HL-60/S4 treated with phorbol 12-myristate 13-acetate at 8.2 ng/mL for 4 days and 3 days (cell line): ENCODE data around the gene METTL22.
"Not testable (repeated sequence)": the region's sequence is repeated elsewhere in the genome, so short reads cannot be mapped to it uniquely, and the experiment has no call there.

Source experiments
- in situ Hi-C: fragments of 300-500 bp; cut with MboI; formaldehyde crosslinking; loops from 2 replicates; pipeline ENCODE4 v1.15.0; 2022; ENCODE audit warnings: low sequenced_read_pairs

METTL22 gene

GRCh38 chr16:8631373-8631772 lies 9.9 kb downstream of the METTL22 start:
- in situ Hi-C loops: no loop called here

GRCh38 chr16:8631818-8632465 lies 10.4 kb downstream of the METTL22 start:
- in situ Hi-C loops: no loop called here

- in situ Hi-C loops: no loop called here
Observed at GRCh38 chr16:8632675-8633182, 11.2 kb downstream of the METTL22 start.

DNA sequence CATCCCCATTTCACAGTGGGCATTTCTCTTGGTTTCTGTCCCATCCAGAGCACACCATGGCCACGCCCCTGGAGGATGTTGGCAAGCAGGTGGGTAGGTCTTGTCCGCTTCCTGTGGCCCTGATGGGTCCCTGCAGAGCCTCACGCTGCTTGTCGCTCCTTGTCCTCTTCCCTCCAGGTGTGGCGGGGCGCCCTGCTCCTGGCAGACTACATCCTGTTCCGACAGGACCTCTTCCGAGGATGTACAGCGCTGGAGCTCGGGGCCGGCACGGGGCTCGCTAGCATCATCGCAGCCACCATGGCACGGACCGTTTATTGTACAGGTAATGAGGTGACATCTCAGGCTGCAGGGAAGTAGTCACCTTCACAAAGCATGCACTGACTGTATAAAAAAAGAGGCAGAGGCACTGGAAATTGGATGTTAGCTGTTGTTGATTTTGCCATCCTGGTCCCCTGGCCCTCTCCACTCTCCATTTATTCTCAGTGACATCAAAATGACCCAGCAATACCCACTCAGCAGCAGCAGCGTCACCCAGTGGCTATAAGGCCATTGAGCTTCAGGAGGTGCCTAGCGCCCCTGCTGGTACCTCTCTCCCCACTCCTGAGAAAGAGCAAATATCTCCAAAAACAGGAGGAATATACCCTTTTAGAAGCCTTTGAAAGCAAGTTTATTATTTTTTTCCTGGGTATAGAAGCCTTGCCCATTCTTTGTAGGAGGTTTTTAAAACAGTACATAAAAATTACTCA lies 13.7 kb downstream of the METTL22 start:
- in situ Hi-C loops: no loop called here

DNA sequence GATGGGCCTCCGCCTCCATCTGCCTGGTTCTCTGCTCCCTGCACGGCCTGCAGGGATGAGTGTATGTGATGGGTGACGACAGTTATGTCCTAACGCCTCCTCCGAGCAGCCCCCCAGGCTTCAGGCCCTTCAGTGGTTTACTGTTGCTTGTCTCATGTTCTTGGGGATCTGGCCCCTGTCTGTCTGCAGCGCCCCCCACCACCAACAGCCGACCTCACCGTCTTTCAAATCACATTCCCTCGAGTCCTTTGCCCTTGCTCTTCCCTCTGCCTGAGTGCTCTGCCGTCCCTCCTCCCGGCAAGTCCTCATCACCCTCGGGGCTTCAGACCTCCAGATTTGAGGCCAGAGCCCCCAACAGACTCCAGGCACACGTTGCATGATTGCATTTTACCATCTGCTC lies 18.2 kb downstream of the METTL22 start:
- in situ Hi-C loops: no loop called here

- in situ Hi-C loops: no loop called here
Observed at GRCh38 chr16:8641671-8642070, 20.2 kb downstream of the METTL22 start.

DNA sequence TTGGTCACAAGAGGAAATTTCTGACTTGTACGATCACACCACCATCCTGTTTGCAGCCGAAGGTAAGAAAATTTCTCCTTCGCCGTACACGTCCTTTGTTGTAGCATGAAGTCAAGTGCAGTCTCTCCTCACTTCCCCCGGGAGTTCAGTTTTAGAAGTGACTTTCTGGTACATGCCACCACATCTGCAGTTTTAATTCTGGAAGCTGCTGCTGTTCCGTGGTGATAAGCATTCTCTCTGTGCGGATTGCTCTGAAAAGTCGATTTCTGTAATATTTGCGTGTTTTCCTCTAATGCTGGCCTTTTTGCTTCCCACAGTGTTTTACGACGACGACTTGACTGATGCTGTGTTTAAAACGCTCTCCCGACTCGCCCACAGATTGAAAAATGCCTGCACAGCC lies 20.6 kb downstream of the METTL22 start:
- in situ Hi-C loops: no loop called here

GRCh38 chr16:8644211-8645140 lies 23.0 kb downstream of the METTL22 start:
- in situ Hi-C loops: no loop called here

DNA sequence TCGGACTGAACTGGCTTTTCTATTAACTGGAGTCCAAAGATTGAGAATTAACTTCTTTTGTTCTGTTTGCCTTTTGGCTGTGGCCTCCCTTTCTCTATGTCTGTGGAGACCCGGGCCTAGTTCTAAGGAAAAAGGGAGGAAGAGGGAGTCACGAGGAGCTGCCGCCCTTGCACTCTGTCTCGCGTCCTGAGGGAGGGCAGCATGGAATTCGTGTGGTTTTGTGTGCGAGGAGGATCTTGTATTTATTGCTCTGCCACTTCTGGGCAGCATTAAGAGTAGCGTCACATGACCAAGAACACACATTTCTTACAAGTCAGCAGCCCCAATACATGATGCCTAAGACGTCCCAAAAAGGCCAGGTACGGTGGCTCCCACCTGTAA lies 23.6 kb downstream of the METTL22 start:
- in situ Hi-C loops: no loop called here

DNA sequence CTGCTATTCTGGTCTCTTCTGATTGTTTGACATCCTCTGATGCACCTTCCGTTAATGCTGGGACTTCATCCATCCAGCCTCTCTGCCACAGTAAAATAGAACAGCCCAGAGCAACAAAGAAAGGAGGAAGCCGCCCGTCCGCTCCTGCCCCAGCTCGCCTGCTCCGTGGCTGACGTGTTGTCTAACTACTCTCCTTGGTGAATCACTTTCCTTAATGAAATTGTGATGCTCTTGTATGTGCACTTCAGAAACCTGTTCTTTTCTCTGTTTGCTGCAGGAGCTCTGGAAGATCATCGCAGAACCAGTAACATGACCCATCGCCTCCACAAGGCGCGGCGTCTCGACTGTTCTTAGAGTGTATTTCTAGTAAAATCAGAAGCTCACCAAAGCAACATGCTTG lies 24.3 kb downstream of the METTL22 start:
- in situ Hi-C loops: no loop called here

- in situ Hi-C loops: no loop called here
Observed at GRCh38 chr16:8646326-8647053, 25.0 kb downstream of the METTL22 start.

- in situ Hi-C loops: no loop called here
Observed at GRCh38 chr16:8647721-8648318, 26.3 kb downstream of the METTL22 start.

GRCh38 chr16:8648877-8649276 lies 27.4 kb downstream of the METTL22 start:
- in situ Hi-C loops: no loop called here

DNA sequence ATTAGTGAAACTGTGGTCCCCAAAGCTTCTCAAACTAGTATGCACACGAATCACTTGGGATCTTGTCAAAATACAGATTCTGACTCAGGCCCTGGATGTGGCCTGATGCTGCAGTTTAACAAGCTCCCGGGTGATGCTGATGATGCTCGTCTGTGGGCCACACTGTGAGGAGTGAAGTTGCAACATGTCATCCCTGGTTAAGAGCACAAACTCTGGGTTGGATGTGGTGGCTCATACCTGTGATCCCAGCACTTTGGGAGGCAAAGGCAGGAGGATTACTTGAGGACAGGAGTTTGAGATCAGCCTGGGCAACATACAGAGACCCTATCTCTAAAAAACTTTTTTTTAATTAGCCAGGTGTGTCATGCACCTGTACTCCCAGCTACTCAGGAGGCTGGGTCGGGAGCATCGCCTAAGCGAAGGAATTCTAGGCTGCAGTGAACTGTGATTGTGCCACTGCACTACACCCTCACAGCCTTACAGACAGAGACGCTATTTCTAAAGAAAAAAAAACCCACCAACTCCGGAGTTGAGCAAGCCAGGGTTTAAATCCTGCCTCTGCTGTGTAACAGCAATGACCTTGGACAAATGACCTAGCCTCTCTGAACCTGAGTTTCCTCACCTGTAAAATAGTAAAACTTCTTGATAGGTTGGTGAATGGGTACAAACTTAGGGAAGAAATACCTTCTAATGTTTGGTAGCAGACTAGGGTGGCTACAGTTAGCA lies 28.5 kb downstream of the METTL22 start:
- in situ Hi-C loops: no loop called here

GRCh38 chr16:8651958-8652357 lies 30.5 kb downstream of the METTL22 start:
- in situ Hi-C loops: not testable (repeated sequence)

- in situ Hi-C loops: loop anchor here (5.0 kb wide), 1 partner anchor 88 kb away; no protein-coding TSS in a partner anchor
Observed at GRCh38 chr16:8655184-8655717, 33.8 kb downstream of the METTL22 start.

GRCh38 chr16:8656376-8656775 lies 34.9 kb downstream of the METTL22 start:
- in situ Hi-C loops: loop anchor here (5.0 kb wide), 1 partner anchor 89 kb away; no protein-coding TSS in a partner anchor

- in situ Hi-C loops: no loop called here
Observed at GRCh38 chr16:8660841-8661301, 39.4 kb downstream of the METTL22 start.

DNA sequence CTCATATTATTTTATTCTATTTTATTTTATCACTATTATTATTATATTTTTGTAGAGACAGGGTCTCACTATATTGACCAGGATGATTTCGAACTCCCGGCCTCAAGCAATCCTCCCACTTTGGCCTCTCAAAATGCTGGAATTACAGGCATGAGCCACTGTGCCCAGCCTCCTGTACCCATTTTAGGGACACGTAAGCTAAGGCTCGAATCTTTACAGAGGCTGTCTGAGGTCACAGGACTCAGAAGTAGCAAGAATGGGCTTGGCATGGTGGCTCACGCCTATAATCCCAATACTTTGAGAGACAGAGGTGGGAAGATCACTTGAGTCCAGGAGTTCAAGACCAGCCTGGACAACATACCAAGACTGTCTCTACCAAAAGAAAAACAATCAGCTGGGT lies 40.2 kb downstream of the METTL22 start:
- in situ Hi-C loops: no loop called here
